Pancreas (tissue), 10 donors: ENCODE measurements around the gene FOLR2. TPM values are rescaled to one million over a fixed set of nuclear protein-coding genes. Genes with fewer than 3 reads are reported as not detected.
"Not testable (repeated sequence)": the region's sequence is repeated elsewhere in the genome, so short reads cannot be mapped to it uniquely, and the experiment has no call there.

Experiments used
- ATAC-seq, 4 donors: fragments of 200-7000 bp; cut with Tn5 transposase; one replicate each; pipeline versions ENCODE4 v1.8.0 to v1.9.1; 2020; ENCODE audit warnings: mild to moderate bottlenecking in 4 of 4, moderate library complexity in 4 of 4
- DNase-seq, 6 donors: peaks; one replicate each; pipeline ENCODE4 v3.0.0-alpha.2; 2020
- FAIRE-seq: peaks from 2 replicates; lab custom pipeline; 2012; peaks lifted over from hg19 to GRCh38; lab: Jason Lieb, UNC
- H3K27ac ChIP-seq, 4 donors: fragments of 200-600 bp; sonication (generic); 1 replicate in 3 of 4; 2 replicates in 1 of 4; pipeline versions ENCODE4 v1.5.0 to v1.8.0; 2020
- H3K27me3 ChIP-seq, 4 donors: fragments of 200-600 bp; one replicate each; pipeline ENCODE4 v1.8.0; 2021
- H3K36me3 ChIP-seq, 3 donors: fragments of 200-600 bp; sonication (generic) in 1 of 3; one replicate each; pipeline versions ENCODE4 v1.5.0 to v1.8.0; 2020 to 2021
- H3K4me1 ChIP-seq, 3 donors: fragments of 200-600 bp; one replicate each; pipeline ENCODE4 v1.8.0; 2021
- H3K4me3 ChIP-seq, 4 donors: fragments of 200-600 bp; sonication (generic) in 2 of 4; one replicate each; pipeline versions ENCODE4 v1.5.0 to v1.8.0; 2020 to 2021
- H3K9me3 ChIP-seq, 4 donors: fragments of 200-600 bp; one replicate each; pipeline ENCODE4 v1.8.0; 2021
- CTCF ChIP-seq, 4 donors: fragments of 200-600 bp; sonication (generic) in 3 of 4; IDR thresholded peaks; one replicate each; pipeline versions ENCODE4 v1.5.0 to v1.8.0; 2021; ENCODE audit warnings: antibody characterized with exemption in 4 of 4
- WGBS, 2 donors: extraction: QIAGEN DNeasy Blood & Tissue Kit; methylation state at CpG; one replicate each; pipeline ENCODE4 v1.1.7; 2013; 5-methylcytosine and 5-hydroxymethylcytosine counted together
- intact Hi-C, 3 donors: fragments of 100-400 bp; cut with DNase I; formaldehyde crosslinking; loops; one replicate each; pipeline versions ENCODE4 v1.11.1 to v1.14.2; 2022
- polyA plus RNA-seq, 2 donors: library from polyadenylated mRNA; stranded (reverse); fragments of 200-250 nt; gene quantifications; one replicate each; pipeline ENCODE4 v1.2.3, GENCODE V29; 2013
- total RNA-seq, 6 donors: library from RNA; stranded (reverse); fragmentation: NEBNext Ultra II Directional in 4 of 6; extraction: Animal tissue kit (Norgen Biotek cat#: 25700) in 4 of 6; gene quantifications; one replicate each; pipeline versions ENCODE4 v1.2.1 to v1.2.4, GENCODE V29; 2021 to 2023
- donor health status: healthy with polysubstance abuse.
- donor health status: DM: no; HTN: no; CAD: no; lungs with moderate emphysema.
- donor health status: DM: no; HTN: no; CAD: no.
- donor health status: control.
- donor health status: control.
- donor health status: Bipolar disorder and iron deficiency.
- donor health status: DM: yes; HTN: yes; CAD: no.
- donor health status: DM: no; HTN: no; CAD: no.
- donor health status: DM: no; HTN: no; CAD: no.
- donor health status: DM: yes; HTN: yes; CAD: no.

Gene FOLR2
- total and polyA plus RNA-seq, 8 donors = 0.51 to 9.2 (median 1.9) TPM

DNA sequence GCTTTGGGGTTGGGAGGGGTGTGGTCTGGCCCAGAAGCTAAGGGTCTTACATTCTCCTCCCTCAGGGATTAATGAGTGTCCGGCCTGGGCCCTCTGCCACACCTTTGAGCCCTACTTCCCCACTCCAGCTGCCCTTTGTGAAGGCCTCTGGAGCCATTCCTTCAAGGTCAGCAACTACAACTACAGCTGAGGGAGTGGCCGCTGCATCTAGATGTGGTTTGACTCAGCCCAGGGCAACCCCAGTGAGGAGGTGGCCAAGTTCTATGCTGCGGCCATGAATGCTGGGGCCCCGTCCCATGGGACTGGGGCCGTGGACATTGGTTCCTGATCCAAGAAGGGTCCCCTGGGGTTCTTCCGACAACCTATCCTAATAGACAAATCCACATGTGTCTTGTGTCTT is 38.9 kb upstream of the FOLR2 start:
- Histone ChIP-seq H3K27ac (no peak overlapping the region), H3K9me3 (no peaks in the 10 kb centered on the region), H3K36me3 (no peaks in the 10 kb centered on the region), H3K4me1 (no peaks in the 10 kb centered on the region), H3K27me3 (no peaks in the 10 kb centered on the region), H3K4me3 (no peak overlapping the region)
- DNase-seq (no peak), FAIRE-seq (no peak), ATAC-seq (no peak)
- no peak for TF ChIP-seq CTCF (IDR thresholded peaks at IDR 0.05)
- intact Hi-C loops = no loop called here
- 84 to 89% methylated on average over 6 of the region's 6 CpGs for WGBS, 2 donors

- Histone ChIP-seq H3K36me3 (no peaks in the 10 kb centered on the region), H3K9me3 (no peaks in the 10 kb centered on the region), H3K27ac (no peak overlapping the region), H3K27me3 (no peaks in the 10 kb centered on the region), H3K4me1 (no peaks in the 10 kb centered on the region), H3K4me3 (no peak overlapping the region)
- 63 to 69% methylated on average over 7 of the region's 7 CpGs for WGBS, 2 donors
- DNase-seq = no peak
- FAIRE-seq = no peak
- no peak for ATAC-seq
- intact Hi-C loops = no loop called here
- TF ChIP-seq CTCF (IDR thresholded peaks at IDR 0.05) = no peak
Measured at GRCh38 chr11:72179049-72179803, 37.4 kb upstream of the FOLR2 start.

- DNase-seq (no peak), ATAC-seq (no peak), FAIRE-seq (no peak)
- Histone ChIP-seq H3K9me3 (no peaks in the 10 kb centered on the region), H3K4me1 (no peaks in the 10 kb centered on the region), H3K36me3 (no peaks in the 10 kb centered on the region), H3K4me3 (no peak overlapping the region), H3K27ac (no peak overlapping the region), H3K27me3 (no peaks in the 10 kb centered on the region)
- no peak for TF ChIP-seq CTCF (IDR thresholded peaks at IDR 0.05)
- 57 to 72% methylated on average over 4 of the region's 4 CpGs for WGBS, 2 donors
- intact Hi-C loops = no loop called here
Measured at GRCh38 chr11:72179804-72180396, 36.7 kb upstream of the FOLR2 start.

GRCh38 chr11:72180892-72181552 is 35.6 kb upstream of the FOLR2 start:
- H3K27ac ChIP-seq, DNase-seq, H3K9me3 ChIP-seq, H3K4me3 ChIP-seq, H3K27me3 ChIP-seq, ATAC-seq, H3K4me1 ChIP-seq, intact Hi-C loops, FAIRE-seq, H3K36me3 ChIP-seq: not testable (repeated sequence)
- WGBS, 2 donors = 47 to 64% methylated on average over 7 of the region's 7 CpGs

DNA sequence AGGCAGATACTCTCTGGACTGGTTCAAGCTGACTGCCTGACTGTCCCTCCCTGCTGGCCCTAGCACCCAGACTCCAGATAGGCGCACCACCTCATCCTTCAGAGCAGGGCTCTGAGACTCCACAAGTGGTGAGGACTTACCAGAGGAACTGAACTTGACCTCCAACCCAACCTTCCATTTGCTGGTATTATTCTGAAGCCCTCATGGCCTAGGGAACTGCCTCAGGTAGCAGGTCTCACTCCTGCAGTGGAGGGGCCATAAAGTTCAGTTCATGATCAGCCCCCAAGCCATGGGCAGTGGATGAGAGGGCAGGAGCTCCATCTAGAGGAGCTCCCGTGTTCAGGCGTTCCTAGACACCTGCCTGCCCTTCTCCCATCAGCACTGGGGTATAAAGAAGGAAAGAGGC is 35.0 kb upstream of the FOLR2 start:
- H3K9me3 ChIP-seq, H3K27me3 ChIP-seq, FAIRE-seq, H3K4me1 ChIP-seq, H3K36me3 ChIP-seq, H3K4me3 ChIP-seq, H3K27ac ChIP-seq, intact Hi-C loops, DNase-seq: not testable (repeated sequence)
- WGBS, 2 donors = 65 to 79% methylated on average over 3 of the region's 3 CpGs
- peak in 1 of 4 donors; percentile 20 for ATAC-seq
